Tongue (tissue), 2 donors: ENCODE measurements around the gene DYNC1H1. TPM values are rescaled to one million over a fixed set of nuclear protein-coding genes. Genes with fewer than 3 reads are reported as not detected.

Experiments used
- DNase-seq: peaks from one replicate; pipeline ENCODE4 v3.0.0-alpha.2; 2015
- total RNA-seq: library from RNA; depleted of rRNA; stranded (reverse); fragments of >200 nt; gene quantifications from one replicate; pipeline ENCODE4 v1.2.3, GENCODE V29; 2014

The DYNC1H1 gene
- total RNA-seq, 1 donor from 2014 or later: 610 TPM

GRCh38 chr14:102037686-102038085 is 73.3 kb downstream of the DYNC1H1 start:
- no peak for DNase-seq

- no peak for DNase-seq
Measured at GRCh38 chr14:102039157-102039556, 74.8 kb downstream of the DYNC1H1 start.

GRCh38 chr14:102040153-102040552 is 75.8 kb downstream of the DYNC1H1 start:
- DNase-seq: no peak

GRCh38 chr14:102042699-102043098 is 78.3 kb downstream of the DYNC1H1 start:
- DNase-seq: no peak

GRCh38 chr14:102043251-102044025 is 79.1 kb downstream of the DYNC1H1 start:
- DNase-seq: no peak

GRCh38 chr14:102044566-102044965 is 80.2 kb downstream of the DYNC1H1 start:
- DNase-seq: no peak

- DNase-seq: peak; percentile 95
Measured at GRCh38 chr14:102046337-102047278, 82.2 kb downstream of the DYNC1H1 start.

GRCh38 chr14:102047808-102048540 is 83.6 kb downstream of the DYNC1H1 start:
- DNase-seq: no peak

- DNase-seq: peak; percentile 33
Measured at GRCh38 chr14:102049258-102050025, 85.1 kb downstream of the DYNC1H1 start.

GRCh38 chr14:102050026-102050405 is 85.6 kb downstream of the DYNC1H1 start:
- no peak for DNase-seq

- peak; percentile 88 for DNase-seq
Measured at GRCh38 chr14:102050625-102051024, 86.3 kb downstream of the DYNC1H1 start.

- DNase-seq: no peak
Measured at GRCh38 chr14:102052522-102052921, 88.1 kb downstream of the DYNC1H1 start.

- DNase-seq: no peak
Measured at GRCh38 chr14:102055181-102055901, 91.0 kb downstream of the DYNC1H1 start.

- DNase-seq: no peak
Measured at GRCh38 chr14:102056694-102057442, 92.5 kb downstream of the DYNC1H1 start.

- no peak for DNase-seq
Measured at GRCh38 chr14:102057480-102058114, 93.2 kb downstream of the DYNC1H1 start.

- no peak for DNase-seq
Measured at GRCh38 chr14:102058146-102058545, 93.8 kb downstream of the DYNC1H1 start.

- DNase-seq: no peak
Measured at GRCh38 chr14:102058961-102059360, 94.6 kb downstream of the DYNC1H1 start.

- peak; percentile 87 for DNase-seq
Measured at GRCh38 chr14:102063109-102063807, 98.9 kb downstream of the DYNC1H1 start.

- DNase-seq: no peak
Measured at GRCh38 chr14:102063808-102064429, 99.5 kb downstream of the DYNC1H1 start.
